Chondrocyte (in vitro differentiated cells): ENCODE data around the gene ERC1. TPM values are rescaled to one million over a fixed set of nuclear protein-coding genes. Genes with fewer than 3 reads are reported as not detected.

Experiments used
- DNase-seq: peaks from one replicate; pipeline ENCODE4 v3.0.0; 2021; ENCODE audit warnings: mixed read lengths, low spot score
- H3K27ac Mint-ChIP-seq: one replicate; pipeline ENCODE4 v1.8.0; 2021; ENCODE audit warnings: mild to moderate bottlenecking, moderate library complexity, mixed read lengths; ENCODE audit not compliant: unreplicated experiment
- H3K27me3 Mint-ChIP-seq: 2 replicates; pipeline ENCODE4 v1.8.0; 2021; ENCODE audit warnings: low read depth, mixed read lengths
- H3K36me3 Mint-ChIP-seq: 2 replicates; pipeline ENCODE4 v1.8.0; 2021; ENCODE audit warnings: low read depth, mixed read lengths
- H3K4me1 Mint-ChIP-seq: 2 replicates; pipeline ENCODE4 v1.8.0; 2021; ENCODE audit warnings: low read depth, mild to moderate bottlenecking, mixed read lengths
- H3K4me3 Mint-ChIP-seq: one replicate; pipeline ENCODE4 v1.8.0; 2021; ENCODE audit warnings: mild to moderate bottlenecking, moderate library complexity, mixed read lengths; ENCODE audit not compliant: unreplicated experiment
- H3K9me3 Mint-ChIP-seq: 2 replicates; pipeline ENCODE4 v1.8.0; 2021; ENCODE audit warnings: low read depth, mixed read lengths
- CTCF ChIP-seq: fragments of 200-600 bp; sonication (generic); IDR thresholded peaks from 2 replicates; pipeline ENCODE4 v1.5.0; 2021; ENCODE audit warnings: antibody characterized with exemption, mild to moderate bottlenecking, moderate library complexity
- total RNA-seq: library from RNA; stranded (reverse); gene quantifications from 3 replicates; pipeline ENCODE4 v1.2.1, GENCODE V29; 2021

The ERC1 gene
- total RNA-seq, 1 donor from 2014 or later: 79.3 TPM

DNA sequence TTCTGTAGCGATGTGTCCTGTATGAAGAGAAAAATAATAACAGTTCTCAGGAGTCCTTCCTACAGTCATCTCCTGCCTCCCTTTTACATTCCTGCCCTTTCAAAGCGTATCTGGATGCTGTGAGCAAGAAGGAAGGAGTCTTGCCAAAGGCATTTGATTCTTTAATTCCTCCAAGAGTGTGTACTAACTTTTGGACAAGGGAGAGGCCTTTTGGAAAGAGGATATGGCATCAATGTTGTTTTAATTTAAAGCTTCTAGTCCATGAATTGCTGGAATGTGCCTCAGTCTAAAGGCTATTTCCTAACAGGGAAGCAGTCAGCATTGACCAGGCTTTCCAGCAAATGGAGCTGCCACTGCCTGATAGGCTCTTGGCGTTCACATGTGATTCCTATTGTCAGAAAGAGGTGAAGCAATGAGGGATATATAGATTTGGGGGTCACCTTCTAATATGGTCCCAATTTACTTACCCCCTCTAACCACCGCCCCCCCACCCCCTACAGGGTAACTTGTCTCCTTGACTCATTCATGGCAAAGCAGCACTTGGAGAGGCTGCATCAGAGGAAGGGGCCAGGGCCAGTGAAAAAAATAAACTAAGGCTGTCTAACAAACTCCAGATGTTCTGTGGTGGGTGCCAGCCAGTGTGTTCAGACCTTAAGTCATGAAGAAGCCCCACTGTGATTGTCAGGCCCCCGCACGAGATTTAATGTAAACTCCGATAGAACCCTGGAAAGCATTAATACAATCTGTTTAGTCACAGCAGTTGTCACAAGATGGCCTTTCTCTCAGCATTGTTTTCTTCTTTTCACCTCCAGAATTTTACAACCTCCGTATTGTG lies 383.1 kb downstream of the ERC1 start:
- TF ChIP-seq CTCF: no peak
- no peaks in the 10 kb centered on the region for H3K9me3 Mint-ChIP-seq
- peaks cover 15% of the 10 kb centered on the region for H3K36me3 Mint-ChIP-seq
- H3K4me3 Mint-ChIP-seq: no peak overlapping the region
- H3K27me3 Mint-ChIP-seq: no peaks in the 10 kb centered on the region
- H3K4me1 Mint-ChIP-seq: peaks cover 39% of the 10 kb centered on the region
- no peak for DNase-seq
- peak overlapping the region; percentile 94 for H3K27ac Mint-ChIP-seq

DNA sequence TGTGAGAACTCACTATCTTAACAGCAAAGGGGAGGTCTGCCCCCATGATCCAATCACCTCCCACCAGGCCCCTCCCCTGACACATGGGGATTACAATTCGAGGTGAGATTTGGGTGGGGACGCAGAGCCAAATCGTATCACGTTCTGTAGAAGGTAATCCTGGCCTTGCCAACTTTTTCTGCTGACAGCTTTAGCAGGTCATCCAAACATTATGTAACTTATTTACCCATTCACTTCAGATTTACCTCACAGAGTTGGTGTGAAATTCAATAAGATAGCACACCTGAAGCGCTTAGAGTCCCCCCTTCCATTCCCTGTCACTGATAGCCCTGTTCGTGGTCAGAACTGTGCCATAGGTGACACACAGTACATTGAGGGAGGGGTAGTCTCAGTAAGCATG lies 384.3 kb downstream of the ERC1 start:
- H3K27me3 Mint-ChIP-seq: no peaks in the 10 kb centered on the region
- peaks cover 27% of the 10 kb centered on the region for H3K4me1 Mint-ChIP-seq
- no peak for DNase-seq
- H3K9me3 Mint-ChIP-seq: no peaks in the 10 kb centered on the region
- no peak for TF ChIP-seq CTCF
- no peak overlapping the region for H3K4me3 Mint-ChIP-seq
- H3K36me3 Mint-ChIP-seq: peaks cover 17% of the 10 kb centered on the region
- peak overlapping the region; percentile 9 for H3K27ac Mint-ChIP-seq

DNA sequence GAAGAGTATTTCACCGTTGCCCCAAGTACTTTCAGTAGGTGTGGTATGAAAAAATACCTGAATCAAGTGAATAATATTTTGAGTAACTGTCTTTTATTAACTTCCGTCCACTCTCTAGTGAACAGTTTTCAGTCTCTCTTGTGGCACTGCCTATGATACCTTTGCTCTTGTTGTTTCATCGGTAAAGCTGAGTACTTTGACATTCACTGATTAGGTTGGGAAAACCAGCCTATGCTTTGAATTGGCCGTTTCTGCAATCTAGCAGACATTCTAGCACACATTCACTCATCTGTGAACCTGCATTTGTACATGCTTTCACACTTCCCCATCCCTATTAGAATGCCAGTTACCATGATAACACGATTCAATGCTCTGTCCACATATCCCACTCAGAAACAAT lies 386.1 kb downstream of the ERC1 start:
- H3K4me3 Mint-ChIP-seq: no peak overlapping the region
- no peak for TF ChIP-seq CTCF
- DNase-seq: no peak
- no peaks in the 10 kb centered on the region for H3K9me3 Mint-ChIP-seq
- H3K4me1 Mint-ChIP-seq: peaks cover 26% of the 10 kb centered on the region
- H3K27ac Mint-ChIP-seq: no peak overlapping the region
- no peaks in the 10 kb centered on the region for H3K27me3 Mint-ChIP-seq
- H3K36me3 Mint-ChIP-seq: peaks cover 13% of the 10 kb centered on the region

DNA sequence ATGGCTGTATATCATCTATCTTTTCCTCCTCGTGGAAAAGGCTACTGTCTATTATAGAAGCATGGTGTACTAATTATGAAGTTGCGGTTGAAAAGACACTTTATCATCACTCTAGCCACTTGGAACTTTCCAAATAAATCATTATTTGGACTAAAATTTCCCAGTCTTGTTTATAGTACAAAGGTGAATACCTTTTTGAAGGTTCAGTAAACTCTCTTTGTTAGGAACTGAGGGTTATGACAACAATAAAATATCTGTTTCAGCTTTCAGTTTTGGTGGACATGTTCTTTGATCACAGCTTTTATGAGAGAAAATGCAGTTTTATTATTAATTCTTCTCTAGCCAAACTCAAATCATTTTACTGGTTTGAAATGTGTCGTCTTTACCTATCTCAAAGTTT lies 386.7 kb downstream of the ERC1 start:
- DNase-seq: no peak
- no peak overlapping the region for H3K4me3 Mint-ChIP-seq
- no peak overlapping the region for H3K27ac Mint-ChIP-seq
- no peaks in the 10 kb centered on the region for H3K27me3 Mint-ChIP-seq
- peaks cover 24% of the 10 kb centered on the region for H3K4me1 Mint-ChIP-seq
- peaks cover 12% of the 10 kb centered on the region for H3K36me3 Mint-ChIP-seq
- no peaks in the 10 kb centered on the region for H3K9me3 Mint-ChIP-seq
- no peak for TF ChIP-seq CTCF

DNA sequence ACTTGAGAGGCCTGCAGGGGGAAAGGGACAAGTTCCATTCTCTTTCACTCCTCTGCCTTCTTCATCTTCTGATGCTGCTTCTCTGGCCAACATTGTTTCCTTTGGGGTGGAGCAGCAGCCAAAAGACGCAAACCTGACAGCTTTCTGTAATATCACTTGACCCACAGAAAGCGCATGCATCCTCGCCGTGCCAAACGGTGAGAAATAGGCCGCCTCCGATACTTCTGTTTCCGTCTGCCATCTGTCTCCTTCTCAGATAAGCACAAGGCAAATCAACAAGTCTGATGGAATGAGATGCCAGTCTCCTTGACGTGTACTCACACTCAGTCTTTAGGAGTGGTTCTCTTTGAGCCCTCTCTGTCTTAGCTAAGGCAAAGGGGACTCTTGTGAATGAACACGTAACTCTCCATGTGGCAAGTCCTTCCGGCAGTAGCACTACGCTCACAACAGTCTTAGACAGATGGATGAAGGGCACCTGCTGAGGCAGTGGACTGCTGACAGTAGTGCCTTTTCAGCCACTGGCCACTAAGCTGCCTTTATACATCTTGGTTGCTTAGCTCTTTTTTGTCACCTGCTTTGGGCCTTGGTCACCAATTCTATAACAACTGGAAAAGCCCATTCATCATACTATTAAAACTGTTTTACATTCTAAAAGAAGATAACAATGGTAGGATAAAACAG lies 389.3 kb downstream of the ERC1 start:
- H3K36me3 Mint-ChIP-seq: peaks cover 9% of the 10 kb centered on the region
- no peak for DNase-seq
- TF ChIP-seq CTCF: no peak
- no peak overlapping the region for H3K27ac Mint-ChIP-seq
- no peaks in the 10 kb centered on the region for H3K27me3 Mint-ChIP-seq
- H3K9me3 Mint-ChIP-seq: no peaks in the 10 kb centered on the region
- H3K4me1 Mint-ChIP-seq: no peaks in the 10 kb centered on the region
- no peak overlapping the region for H3K4me3 Mint-ChIP-seq
